H9 (cell line): ENCODE measurements around the gene KCTD12. TPM values are rescaled to one million over a fixed set of nuclear protein-coding genes. Genes with fewer than 3 reads are reported as not detected.

Source experiments
- DNase-seq: peaks from one replicate; pipeline ENCODE4 v3.0.0-alpha.2; 2017
- H2AFZ ChIP-seq: one replicate; pipeline ENCODE4 v1.6.1; 2013; ENCODE audit warnings: mild to moderate bottlenecking, low read length, control low read depth, moderate library complexity
- H2AK5ac ChIP-seq: 2 replicates; pipeline ENCODE4 v1.6.1; 2013; ENCODE audit warnings: low read length, control low read depth, mixed read lengths; ENCODE audit not compliant: insufficient read length
- H2BK120ac ChIP-seq: one replicate; pipeline ENCODE4 v1.6.1; 2013; ENCODE audit warnings: low read depth, mild to moderate bottlenecking, low read length, control low read depth, inconsistent platforms; ENCODE audit not compliant: poor library complexity, severe bottlenecking
- H2BK12ac ChIP-seq: 2 replicates; pipeline ENCODE4 v1.6.1; 2013; ENCODE audit warnings: low read length, control low read depth, mixed read lengths, low read depth; ENCODE audit not compliant: insufficient read length
- H2BK15ac ChIP-seq: 2 replicates; pipeline ENCODE4 v1.6.1; 2013; ENCODE audit warnings: low read depth, low read length, control low read depth
- H2BK20ac ChIP-seq: one replicate; pipeline ENCODE4 v1.6.1; 2013; ENCODE audit warnings: low read depth, mild to moderate bottlenecking, low read length, control low read depth, inconsistent platforms; ENCODE audit not compliant: poor library complexity, severe bottlenecking
- H2BK5ac ChIP-seq: 2 replicates; pipeline ENCODE4 v1.6.1; 2013; ENCODE audit warnings: low read length, control low read depth, mixed read lengths; ENCODE audit not compliant: insufficient read length
- H3K14ac ChIP-seq: 2 replicates; pipeline ENCODE4 v1.6.1; 2013; ENCODE audit warnings: low read length, control low read depth; ENCODE audit not compliant: insufficient read depth
- H3K18ac ChIP-seq: 2 replicates; pipeline ENCODE4 v1.6.1; 2013; ENCODE audit warnings: low read depth, mild to moderate bottlenecking, mixed read lengths, low read length, control low read depth; ENCODE audit not compliant: insufficient read length
- H3K23ac ChIP-seq: 2 replicates; pipeline ENCODE4 v1.6.1; 2013; ENCODE audit warnings: low read length, control low read depth, mixed read lengths, low read depth; ENCODE audit not compliant: insufficient read length
- H3K23me2 ChIP-seq: 2 replicates; pipeline ENCODE4 v1.6.1; 2013; ENCODE audit warnings: low read depth, mild to moderate bottlenecking, mixed read lengths, low read length, control low read depth; ENCODE audit not compliant: insufficient read length, poor library complexity, severe bottlenecking
- H3K27ac ChIP-seq: 2 replicates; pipeline ENCODE4 v1.5.1; 2013; ENCODE audit warnings: low read length, control low read depth, mixed read lengths, low read depth; ENCODE audit not compliant: insufficient read length
- H3K27me3 ChIP-seq: 2 replicates; pipeline ENCODE4 v1.6.1; 2013; ENCODE audit warnings: low read length, control low read depth, inconsistent platforms; ENCODE audit not compliant: insufficient read depth
- H3K4ac ChIP-seq: 2 replicates; pipeline ENCODE4 v1.6.1; 2013; ENCODE audit warnings: low read depth, mild to moderate bottlenecking, control low read depth, inconsistent platforms, low read length, moderate library complexity
- H3K4me1 ChIP-seq: 2 replicates; pipeline ENCODE4 v1.6.1; 2013; ENCODE audit warnings: low read length, control low read depth, inconsistent platforms; ENCODE audit not compliant: insufficient read depth
- H3K4me2 ChIP-seq: 2 replicates; pipeline ENCODE4 v1.6.1; 2013; ENCODE audit warnings: low read length, control low read depth, mixed read lengths; ENCODE audit not compliant: insufficient read length, insufficient read depth
- H3K56ac ChIP-seq: 2 replicates; pipeline ENCODE4 v1.6.1; 2013; ENCODE audit warnings: low read depth, mild to moderate bottlenecking, mixed read lengths, low read length, control low read depth; ENCODE audit not compliant: insufficient read length
- H3K79me1 ChIP-seq: 2 replicates; pipeline ENCODE4 v1.6.1; 2013; ENCODE audit warnings: low read depth, mild to moderate bottlenecking, moderate library complexity, low read length, control low read depth, inconsistent platforms; ENCODE audit not compliant: insufficient read depth, poor library complexity, severe bottlenecking
- H3K79me2 ChIP-seq: 2 replicates; pipeline ENCODE4 v1.6.1; 2013; ENCODE audit warnings: low read length, control low read depth, inconsistent platforms; ENCODE audit not compliant: insufficient read depth
- H3K9ac ChIP-seq: 2 replicates; pipeline ENCODE4 v1.6.1; 2013; ENCODE audit warnings: low read length, control low read depth, mixed read lengths; ENCODE audit not compliant: insufficient read length; ENCODE audit errors: extremely low read depth
- H3K9me3 ChIP-seq: one replicate; pipeline ENCODE4 v1.6.1; 2013; ENCODE audit warnings: low read depth, low read length, inconsistent platforms; ENCODE audit not compliant: control insufficient read depth
- H3T11ph ChIP-seq: one replicate; pipeline ENCODE4 v1.6.1; 2013; ENCODE audit warnings: mild to moderate bottlenecking, low read length, control low read depth, inconsistent platforms
- H4K20me1 ChIP-seq: one replicate; pipeline ENCODE4 v1.6.1; 2013; ENCODE audit not compliant: control insufficient read depth, insufficient read length, insufficient read depth
- H4K5ac ChIP-seq: 2 replicates; pipeline ENCODE4 v1.6.1; 2013; ENCODE audit warnings: low read depth, mild to moderate bottlenecking, mixed read lengths, low read length, control low read depth; ENCODE audit not compliant: insufficient read length
- H4K8ac ChIP-seq: replicated peaks from 2 replicates; pipeline ENCODE4 v1.6.1; 2013; ENCODE audit warnings: low read length, control low read depth, mixed read lengths, low read depth; ENCODE audit not compliant: insufficient read length
- H4K91ac ChIP-seq: 2 replicates; pipeline ENCODE4 v1.6.1; 2013; ENCODE audit warnings: low read depth, mild to moderate bottlenecking, moderate library complexity, mixed read lengths, low read length, control low read depth; ENCODE audit not compliant: insufficient read length
- H3K27ac Mint-ChIP-seq, 3 experiments: 2 replicates in 2 of 3; 3 replicates in 1 of 3; pipeline ENCODE4 v1.8.0; 2020 to 2021; ENCODE audit warnings: mixed read lengths in 3 of 3, mild to moderate bottlenecking in 1 of 3, moderate library complexity in 1 of 3
- H3K27me3 Mint-ChIP-seq: 2 replicates; pipeline ENCODE4 v1.8.0; 2021; ENCODE audit warnings: low read depth, mild to moderate bottlenecking, moderate library complexity, mixed read lengths
- H3K36me3 Mint-ChIP-seq, 3 experiments: 2 replicates in 2 of 3; 3 replicates in 1 of 3; pipeline ENCODE4 v1.8.0; 2020 to 2021; ENCODE audit warnings: low read depth in 3 of 3, mixed read lengths in 3 of 3; ENCODE audit not compliant: insufficient read depth in 1 of 3
- H3K4me1 Mint-ChIP-seq, 2 experiments: 2 replicates each; pipeline ENCODE4 v1.8.0; 2020; ENCODE audit warnings: mixed read lengths in 2 of 2
- H3K4me3 Mint-ChIP-seq, 2 experiments: 2 replicates in 1 of 2; 3 replicates in 1 of 2; pipeline ENCODE4 v1.8.0; 2020 to 2021; ENCODE audit warnings: mild to moderate bottlenecking in 2 of 2, mixed read lengths in 2 of 2, moderate library complexity in 1 of 2
- H3K9me3 Mint-ChIP-seq, 2 experiments: 2 replicates in 1 of 2; 3 replicates in 1 of 2; pipeline ENCODE4 v1.8.0; 2020; ENCODE audit warnings: mild to moderate bottlenecking in 2 of 2, mixed read lengths in 2 of 2, moderate library complexity in 1 of 2
- WGBS: extraction: QIAGEN DNeasy Blood & Tissue Kit; methylation state at CpG from one replicate; pipeline ENCODE4 v1.1.7; 2013; ENCODE audit warnings: missing lambda C conversion rate, low lambda C conversion rate, mixed read lengths; ENCODE audit not compliant: insufficient read length; ENCODE audit errors: extremely low coverage; 5-methylcytosine and 5-hydroxymethylcytosine counted together
- total RNA-seq: library from RNA; stranded (reverse); gene quantifications from 2 replicates; pipeline ENCODE4 v1.2.1, GENCODE V29; 2021
- TF ChIP-seq, protein P1 (sequence below): fragments of 200-600 bp; sonication (generic); conservative IDR thresholded peaks from 3 replicates; pipeline ENCODE4 v1.8.0; 2021; ENCODE audit warnings: antibody characterized with exemption, mild to moderate bottlenecking

The KCTD12 gene
- total RNA-seq, 1 experiment from 2014 or later = 3.4 TPM

DNA sequence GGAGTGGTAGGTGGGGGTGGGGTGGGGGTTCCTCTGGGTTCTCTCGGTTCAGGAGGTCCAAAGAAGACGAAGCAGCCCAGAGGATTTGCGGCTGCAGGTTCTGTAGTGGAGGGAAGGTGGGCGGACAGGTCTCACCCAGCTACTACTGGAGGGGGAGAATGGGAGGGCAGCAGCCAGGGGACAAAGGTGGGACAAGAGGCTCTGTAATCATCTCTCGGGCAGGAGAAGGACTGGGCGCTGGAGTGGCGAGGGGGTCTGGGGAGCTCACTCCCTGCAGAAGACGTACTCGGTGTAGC is 1.4 kb downstream of the KCTD12 start:
- no peak for DNase-seq
- Histone ChIP-seq H3K14ac (no peak overlapping the region), H3K79me1 (no peaks in the 10 kb centered on the region), H3K79me2 (no peaks in the 10 kb centered on the region), H3T11ph (no peak overlapping the region), H2BK15ac (no peak overlapping the region), H3K27me3 (peaks cover 28% of the 10 kb centered on the region; the same call in 1 of the 2 replicates), H3K4ac (no peak overlapping the region), H3K9ac (no peak overlapping the region), H3K4me2 (peak overlapping the region; percentile 43), H2BK5ac (no peak overlapping the region), H2BK120ac (no peak overlapping the region), H4K5ac (no peak overlapping the region), H3K18ac (no peak overlapping the region), H2AFZ (no peak overlapping the region), H4K8ac (no peak overlapping the region), H2AK5ac (no peak overlapping the region), H3K23me2 (peaks cover 21% of the 10 kb centered on the region), H3K9me3 (no peaks in the 10 kb centered on the region), H4K91ac (no peak overlapping the region), H4K20me1 (no peaks in the 10 kb centered on the region), H2BK12ac (no peak overlapping the region), H2BK20ac (no peak overlapping the region), H3K23ac (no peak overlapping the region), H3K27ac (no peak overlapping the region), H3K56ac (no peak overlapping the region), H3K4me1 (no peaks in the 10 kb centered on the region)
- WGBS = no CpG with 5 or more reads among the region's 9 CpGs
- peaks cover 0 to 3% of the 10 kb centered on the region in 2 experiments; a peak in 1 of 5 replicates for H3K9me3 Mint-ChIP-seq
- H3K4me1 Mint-ChIP-seq = peaks cover 19 to 21% of the 10 kb centered on the region in 2 experiments
- H3K4me3 Mint-ChIP-seq = peak overlapping the region; percentile 61 to 83
- peaks cover 0 to 2% (median 0%) of the 10 kb centered on the region in 3 experiments; a peak in 2 of 7 replicates for H3K36me3 Mint-ChIP-seq
- no peak overlapping the region for H3K27ac Mint-ChIP-seq
- TF ChIP-seq, protein P1, sequence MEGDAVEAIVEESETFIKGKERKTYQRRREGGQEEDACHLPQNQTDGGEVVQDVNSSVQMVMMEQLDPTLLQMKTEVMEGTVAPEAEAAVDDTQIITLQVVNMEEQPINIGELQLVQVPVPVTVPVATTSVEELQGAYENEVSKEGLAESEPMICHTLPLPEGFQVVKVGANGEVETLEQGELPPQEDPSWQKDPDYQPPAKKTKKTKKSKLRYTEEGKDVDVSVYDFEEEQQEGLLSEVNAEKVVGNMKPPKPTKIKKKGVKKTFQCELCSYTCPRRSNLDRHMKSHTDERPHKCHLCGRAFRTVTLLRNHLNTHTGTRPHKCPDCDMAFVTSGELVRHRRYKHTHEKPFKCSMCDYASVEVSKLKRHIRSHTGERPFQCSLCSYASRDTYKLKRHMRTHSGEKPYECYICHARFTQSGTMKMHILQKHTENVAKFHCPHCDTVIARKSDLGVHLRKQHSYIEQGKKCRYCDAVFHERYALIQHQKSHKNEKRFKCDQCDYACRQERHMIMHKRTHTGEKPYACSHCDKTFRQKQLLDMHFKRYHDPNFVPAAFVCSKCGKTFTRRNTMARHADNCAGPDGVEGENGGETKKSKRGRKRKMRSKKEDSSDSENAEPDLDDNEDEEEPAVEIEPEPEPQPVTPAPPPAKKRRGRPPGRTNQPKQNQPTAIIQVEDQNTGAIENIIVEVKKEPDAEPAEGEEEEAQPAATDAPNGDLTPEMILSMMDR = no peak
- peaks cover 52% of the 10 kb centered on the region for H3K27me3 Mint-ChIP-seq
